ENCODE data around the gene GDPD5.

The GDPD5 gene

DNA sequence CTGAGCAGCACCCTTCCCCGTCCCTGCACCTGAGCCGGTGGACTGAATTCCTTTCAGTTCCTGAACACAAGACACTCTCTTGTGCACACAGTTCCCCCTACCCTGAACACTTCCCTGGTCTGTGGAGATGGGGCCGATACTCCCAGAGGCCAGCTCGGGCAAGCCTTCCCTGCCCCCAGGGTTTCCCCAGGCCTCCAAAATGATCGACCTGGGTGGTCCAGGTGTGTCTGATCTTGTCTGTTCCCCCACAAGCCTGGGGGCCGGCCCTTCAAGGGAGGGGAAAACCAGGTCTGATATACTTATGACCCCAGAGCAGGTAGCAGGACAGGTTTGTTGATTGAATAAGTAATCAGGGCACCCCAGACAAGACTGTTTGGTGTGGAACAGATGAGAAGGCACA lies 52.1 kb downstream of the GDPD5 start:
- DNase-seq, result no peak

DNA sequence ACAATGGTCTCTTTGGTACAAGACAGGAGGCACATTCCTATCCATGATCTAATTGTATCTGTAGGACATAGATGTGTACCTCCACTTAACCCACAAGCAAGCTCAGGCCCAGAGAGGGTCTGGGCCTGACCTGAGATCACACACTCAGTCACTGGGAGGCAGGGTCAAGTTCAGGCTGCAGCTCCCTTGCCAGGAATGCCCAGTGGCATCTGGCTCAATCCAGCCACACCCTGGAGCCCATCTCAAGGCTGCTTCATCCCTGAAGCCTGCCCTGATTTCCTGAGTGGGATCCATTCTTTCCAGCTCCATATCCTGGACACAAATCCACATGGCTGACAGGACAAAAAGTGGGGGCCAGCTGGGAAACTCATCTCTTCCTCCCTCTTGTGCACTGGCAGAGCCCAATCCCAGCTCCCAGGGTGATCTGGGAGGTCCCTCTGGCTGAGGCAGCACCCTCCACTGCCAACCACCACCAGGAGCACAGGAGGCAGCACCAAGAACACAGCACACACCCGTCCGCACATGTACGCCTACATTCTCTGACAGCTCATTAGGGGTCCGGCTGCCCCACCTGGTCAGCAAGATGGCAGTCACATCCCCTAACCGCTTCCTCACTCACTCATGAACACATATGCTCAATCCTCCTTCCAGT lies 53.5 kb downstream of the GDPD5 start:
- no peak for DNase-seq

DNA sequence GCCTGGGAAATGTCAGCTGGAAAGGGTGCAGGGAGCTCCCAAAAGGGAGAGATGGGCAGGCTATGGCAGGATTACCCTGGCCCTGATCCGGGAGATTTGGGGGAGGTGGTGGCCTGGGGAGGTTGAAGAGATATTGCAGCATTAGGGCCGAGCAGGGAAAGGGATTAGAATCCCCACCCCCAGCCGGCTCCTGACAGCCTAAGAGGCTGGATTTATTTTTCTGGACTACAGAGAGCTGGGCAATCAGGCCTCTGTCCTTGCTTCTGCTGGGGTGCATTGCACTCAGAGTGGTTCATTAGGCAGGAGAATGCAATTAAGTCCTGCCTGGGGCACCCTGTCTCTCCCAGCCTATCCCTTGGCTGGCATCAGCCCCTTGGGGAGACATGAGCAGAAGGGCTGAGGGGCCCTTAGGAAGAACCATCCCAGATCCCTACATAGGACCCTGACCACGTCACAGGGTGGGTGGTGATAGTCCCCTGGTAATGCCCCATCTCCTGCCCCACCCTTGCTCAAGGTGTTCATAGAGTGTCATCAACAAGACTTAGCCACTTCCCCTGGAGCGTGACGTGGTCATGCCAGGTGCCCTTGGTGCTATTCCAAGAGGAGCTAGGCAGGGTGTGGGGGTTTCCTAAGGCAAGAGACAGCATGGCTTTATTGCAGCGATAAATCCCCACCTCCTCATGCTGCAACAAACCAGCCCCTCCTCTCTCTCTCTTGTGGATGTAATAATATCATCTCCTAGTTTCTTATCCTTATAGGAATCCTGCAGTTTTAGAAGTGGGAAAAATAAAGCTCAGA lies 54.4 kb downstream of the GDPD5 start:
- DNase-seq, result no peak

DNA sequence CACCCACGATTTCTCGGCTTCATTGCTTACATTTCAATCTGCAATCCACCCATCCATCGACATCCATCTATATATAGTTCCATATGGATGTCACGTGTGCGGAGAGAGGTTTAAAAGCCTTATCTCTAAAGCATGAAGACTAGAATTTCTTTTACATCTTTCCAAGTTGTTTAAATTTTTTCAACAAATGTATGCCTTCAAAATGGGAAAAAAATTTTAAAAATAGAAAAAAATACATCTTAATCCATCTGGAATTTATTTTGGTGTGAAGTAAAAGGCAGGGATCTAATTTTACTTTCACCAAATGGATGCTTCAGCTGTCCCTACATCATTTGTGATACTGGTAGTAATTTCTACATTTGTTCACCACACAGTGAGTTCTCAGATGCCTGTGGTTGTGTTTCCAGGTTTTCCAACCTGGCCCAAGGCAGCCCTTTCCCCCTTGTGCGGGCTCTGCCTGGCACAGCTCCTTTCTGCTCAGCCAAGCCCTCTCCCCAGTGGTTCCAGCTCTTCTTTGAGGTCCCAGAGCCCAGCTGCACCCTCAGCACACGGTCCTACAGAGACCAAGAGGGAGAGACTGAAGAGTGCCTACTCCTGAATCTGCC lies 55.2 kb downstream of the GDPD5 start:
- DNase-seq, result no peak

DNA sequence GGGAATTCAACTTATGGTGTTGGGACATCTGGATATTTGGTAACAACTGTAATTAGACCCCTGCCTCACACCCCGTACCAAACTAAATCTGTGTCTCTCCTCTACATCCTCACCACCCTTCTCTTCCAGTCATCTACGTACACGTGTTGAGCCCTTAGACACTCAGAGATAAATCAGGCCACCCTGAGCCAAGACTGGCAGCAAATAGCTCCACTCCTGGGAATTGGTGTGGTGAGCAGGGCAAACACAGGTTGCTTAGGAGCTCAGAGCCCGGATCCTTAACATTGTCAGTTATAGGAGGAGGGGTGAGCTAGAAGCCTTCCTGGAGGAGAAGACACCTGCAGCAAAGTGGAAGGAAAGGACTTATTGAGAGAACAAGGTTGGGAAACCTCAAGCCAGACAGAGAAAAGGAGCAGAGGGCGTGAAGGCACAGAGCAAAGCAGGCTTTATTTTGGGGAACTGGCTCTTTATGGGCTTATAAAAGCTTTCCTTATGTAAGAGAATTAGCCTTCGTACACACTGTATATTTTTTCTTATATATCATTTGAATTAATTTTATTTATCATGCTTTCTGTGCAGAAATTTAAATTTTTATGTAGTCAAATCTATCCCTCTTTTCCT lies 55.8 kb downstream of the GDPD5 start:
- no peak for DNase-seq

DNA sequence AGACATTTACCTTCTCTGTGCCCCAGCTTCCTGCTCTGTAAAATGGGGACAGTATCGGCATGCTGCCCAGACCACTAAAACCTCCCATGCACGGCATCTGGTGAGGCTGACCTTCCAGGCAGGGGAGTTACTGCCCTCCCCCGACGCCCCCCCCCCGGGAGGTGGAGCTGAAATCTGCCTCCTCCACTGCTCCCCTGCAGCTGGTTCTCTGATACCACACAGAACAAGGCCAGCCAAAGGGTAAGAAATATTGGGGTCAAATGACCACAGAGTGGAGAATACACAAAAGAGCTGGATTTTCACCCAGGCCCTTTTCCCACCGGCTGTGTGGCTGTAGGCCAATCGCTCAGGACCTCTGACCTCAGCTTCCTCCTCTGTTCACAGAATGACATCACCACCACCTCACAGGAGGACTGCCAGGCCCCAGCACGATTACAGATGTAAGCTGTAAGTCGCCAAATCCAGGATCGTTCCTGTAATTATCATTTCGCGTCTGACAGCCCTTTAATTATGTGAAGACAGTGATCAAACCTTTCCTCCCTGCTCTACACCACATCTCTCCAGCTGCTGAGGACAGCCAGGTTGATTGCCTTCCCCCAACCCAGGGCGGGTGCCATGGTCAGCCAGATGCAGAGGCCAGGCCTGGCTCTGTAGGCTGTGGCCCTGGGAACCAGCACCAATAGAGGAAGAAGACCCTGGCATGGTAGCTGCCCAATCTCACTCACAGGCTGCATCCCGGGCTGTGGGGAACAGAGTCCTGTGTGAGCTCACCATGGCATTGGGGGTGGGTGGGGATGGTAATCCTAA lies 57.0 kb downstream of the GDPD5 start:
- no peak for DNase-seq

DNA sequence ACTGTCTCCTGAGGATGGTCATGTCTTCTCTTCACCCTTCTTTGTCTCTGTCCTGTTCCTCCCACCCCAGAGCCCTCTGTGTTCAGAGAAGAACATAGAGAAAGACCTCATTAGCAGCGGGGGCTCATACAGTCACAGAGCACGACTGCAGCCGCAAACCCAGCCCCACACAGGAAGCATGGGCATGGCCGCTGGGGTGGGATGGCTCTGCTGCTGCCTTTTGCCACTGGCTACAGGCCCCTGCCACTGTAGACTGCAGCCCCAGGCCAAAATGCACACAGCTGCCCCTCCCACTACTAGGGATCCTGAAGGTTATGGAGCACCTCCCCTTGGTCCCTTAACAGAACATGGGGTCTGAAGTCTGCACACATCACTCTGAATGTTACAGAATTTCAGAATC lies 57.9 kb downstream of the GDPD5 start:
- DNase-seq, result no peak

DNA sequence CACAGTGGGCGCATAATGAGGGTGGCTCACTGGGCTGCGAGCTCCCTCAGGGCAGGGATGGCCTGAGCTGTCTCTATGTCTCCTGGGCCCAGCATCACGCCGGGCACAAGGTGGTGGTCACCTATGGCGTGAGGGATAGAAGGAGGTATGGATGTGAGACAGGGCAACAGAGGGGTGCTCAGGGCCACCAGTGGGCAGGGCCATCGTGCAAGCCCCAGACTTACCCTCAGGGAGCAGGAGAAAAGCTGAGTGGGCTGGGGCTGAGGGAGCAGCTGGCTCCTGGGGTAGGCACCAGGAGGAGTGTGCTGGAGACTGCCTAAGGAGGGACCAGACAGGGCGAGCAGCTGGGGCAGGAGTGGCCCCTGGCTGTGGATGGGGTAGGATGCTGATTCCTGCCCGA lies 58.4 kb downstream of the GDPD5 start:
- no peak for DNase-seq

DNA sequence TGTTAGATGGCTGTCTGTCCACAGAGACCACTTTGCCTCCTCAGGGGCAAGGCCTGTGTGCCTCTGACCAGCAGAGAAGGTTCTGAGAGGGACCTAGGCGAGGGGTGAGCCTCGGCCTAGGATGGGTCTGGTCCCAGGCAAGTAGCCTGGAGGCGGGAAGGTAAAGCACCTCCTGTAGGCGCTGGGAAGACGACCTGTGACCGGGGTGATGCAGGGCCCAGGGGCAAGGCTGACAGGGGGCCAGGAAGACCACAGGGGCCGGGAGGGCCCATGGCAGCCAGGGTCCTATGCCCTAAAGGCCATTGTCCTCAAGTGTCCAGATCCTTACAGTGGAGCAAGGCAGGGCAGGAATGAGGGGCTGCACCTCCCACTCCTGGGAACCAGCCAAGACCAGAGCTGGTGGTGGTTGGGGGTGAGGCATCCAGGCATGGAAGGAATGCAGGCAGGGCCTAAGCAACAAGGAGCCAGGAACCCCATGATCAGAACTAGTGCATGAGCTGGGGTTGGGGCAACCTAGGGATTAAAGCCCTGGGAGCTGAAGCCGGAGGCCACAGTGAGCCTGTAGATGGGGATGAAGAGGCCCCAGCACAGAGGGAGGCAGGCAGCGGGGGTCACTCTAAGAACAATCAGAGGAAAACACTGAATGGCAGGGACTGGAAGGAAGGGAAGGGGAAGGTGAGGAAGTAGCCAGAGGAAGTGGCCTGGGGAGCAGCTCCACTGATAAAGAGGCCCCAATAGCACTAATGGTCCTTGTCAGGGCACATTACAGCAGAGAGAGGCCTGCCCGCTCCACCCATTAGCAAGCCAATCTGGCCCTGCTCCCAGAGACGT lies 59.8 kb downstream of the GDPD5 start:
- no peak for DNase-seq

DNA sequence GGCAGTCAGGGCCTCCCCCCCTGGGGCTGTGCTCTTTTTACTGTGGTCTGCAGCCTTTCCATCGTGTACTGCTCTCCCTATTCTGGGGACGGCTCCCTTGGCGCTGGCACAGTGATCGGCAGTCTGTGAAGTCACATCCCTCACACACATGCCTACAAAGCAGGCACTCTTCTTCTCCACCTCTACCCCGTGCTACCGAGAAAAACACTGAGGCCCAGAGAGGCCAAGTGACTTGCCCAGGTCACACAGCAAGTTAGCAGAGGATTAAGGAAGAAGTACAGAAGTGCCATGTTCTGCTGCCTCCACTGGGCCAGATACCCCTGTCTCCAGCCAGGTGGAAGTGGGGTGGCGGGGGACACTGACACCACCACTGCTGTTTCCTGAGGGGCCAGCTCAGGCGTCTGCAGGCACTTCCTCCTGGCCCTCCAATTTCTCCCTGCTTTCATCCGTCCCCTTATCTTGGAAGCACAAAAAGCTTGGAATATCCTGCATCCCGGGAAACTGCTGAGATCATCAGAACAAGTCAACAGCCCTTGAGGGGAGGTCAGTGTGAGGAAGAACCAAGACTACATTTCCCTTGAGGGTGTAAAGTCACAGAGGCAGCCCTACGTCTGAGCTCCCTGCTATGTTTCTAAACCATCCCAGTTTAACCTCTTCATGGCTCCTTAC lies 62.5 kb downstream of the GDPD5 start:
- DNase-seq, result no peak

DNA sequence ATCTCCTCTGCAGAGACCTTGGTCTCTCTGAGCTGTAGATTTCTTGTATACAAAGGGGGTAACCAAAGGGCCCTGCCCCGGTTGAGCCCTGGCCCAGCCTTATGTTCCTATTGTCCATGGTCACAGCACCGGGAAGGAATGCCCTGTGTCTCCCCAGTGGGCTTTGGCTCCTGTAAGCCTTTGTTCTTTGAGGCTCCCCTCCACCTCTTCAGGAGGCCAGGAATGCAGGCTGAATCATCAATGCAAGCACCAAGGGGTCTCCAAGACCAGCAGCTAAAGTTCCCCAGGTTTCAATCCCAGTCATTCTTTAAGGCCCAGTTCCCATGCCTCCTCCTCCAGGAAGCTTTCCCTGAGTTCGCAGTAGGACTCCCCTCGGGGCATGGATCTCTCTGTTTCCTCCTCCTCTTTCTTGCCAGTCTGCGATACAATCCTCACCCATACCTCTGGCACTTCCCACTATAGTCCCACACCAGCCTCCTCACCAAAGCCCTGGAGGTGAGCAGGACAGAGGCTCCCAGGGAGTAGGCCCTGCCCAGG lies 63.6 kb downstream of the GDPD5 start:
- DNase-seq, result no peak

DNA sequence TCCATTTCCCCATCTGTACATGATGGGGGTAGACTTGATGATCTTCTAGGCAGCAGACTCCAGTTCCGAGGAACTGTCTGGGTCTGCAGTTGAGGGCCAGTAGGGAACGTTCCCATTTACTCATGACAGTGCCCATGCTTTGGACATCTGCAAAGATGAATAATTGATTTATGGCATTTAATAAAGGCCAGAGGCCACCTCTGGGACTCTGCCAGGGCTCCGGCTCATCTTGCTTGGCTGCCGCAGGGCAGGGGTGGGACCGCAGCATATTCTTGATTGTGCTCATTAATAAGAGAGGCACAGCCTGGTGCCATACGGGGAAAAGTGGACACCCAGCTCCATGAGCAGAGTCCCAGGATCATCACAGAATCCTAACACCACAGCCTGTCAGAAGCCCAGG lies 64.6 kb downstream of the GDPD5 start:
- no peak for DNase-seq

DNA sequence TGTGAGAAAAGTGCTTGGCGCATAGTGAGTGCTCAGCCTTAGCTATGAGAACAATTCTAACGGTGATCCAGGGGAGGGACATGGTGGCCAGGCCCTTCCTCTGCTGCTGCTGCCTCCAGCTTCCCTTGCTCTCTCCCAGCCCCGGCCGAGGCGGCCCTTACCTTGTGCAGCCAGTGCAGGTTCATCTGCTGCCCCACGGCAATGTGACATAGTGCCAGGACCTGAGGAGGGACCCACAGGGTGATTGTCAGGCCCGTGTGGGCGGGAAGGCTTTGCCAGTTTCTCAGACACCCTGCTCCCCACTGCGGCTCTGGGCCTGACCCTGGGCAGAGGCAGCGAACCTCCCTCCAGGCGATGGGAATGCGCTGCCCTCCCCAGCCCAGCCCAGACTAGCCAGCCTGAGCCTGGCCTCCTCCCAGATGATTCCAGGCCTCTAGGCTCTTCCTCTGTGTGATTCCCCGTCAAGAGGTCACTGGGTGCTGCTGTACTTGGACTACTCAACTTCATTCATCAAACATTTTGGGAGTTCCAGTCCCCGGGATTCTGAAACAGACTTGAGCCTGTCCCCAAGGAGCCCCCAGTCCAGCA lies 69.1 kb downstream of the GDPD5 start:
- DNase-seq, result no peak

DNA sequence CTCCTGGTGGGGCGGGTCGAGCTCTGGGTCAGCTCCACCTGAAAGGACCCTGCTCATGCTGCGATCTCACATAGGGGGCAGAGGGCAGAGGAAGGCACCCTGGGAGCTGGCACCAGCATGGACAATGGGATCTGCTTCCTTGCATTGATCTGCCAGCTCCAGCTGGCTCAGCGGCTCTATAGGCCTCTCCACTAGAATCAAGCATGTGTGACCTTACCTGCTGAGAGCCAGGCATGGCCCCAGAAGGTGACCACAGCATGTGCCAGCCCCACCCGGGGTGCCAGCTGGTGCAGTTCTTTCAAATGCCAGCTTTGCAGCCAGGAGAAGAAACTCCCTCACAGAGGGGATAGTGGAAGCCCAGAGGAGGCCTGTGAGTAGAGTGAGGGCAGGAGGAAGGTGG lies 70.8 kb downstream of the GDPD5 start:
- no peak for DNase-seq

DNA sequence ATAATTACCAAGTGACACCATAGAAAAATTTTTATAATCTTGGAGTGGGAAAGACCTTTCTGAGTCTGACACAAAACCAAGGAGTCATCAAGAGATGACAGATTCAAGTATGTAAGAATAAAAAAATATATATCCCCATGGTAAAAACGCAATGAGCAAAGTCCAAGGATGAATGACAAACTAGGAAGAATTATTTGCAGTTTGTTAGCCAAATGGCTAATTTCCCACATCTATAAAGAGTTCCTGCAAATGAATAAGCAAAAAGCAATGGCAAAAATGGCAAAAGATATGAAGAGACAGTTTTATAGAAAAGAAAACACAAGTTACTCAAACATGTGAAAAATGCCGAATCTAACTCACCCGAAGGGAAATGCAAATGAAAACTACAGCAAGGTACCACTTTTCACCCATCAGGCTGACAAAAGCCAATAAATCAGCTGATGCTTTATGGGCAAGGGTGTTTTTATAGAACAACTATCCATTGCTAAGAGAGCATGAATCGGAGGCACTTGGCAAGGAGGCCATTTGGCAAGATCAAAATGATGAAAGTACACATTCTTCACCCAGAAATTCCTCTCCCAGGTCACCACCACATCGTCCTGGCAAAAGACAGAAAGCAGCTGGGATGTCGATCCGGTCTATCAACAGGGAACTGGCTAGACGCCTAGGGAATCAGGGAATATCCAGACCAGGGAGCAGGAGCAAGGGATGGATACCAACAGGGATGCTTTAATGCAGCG lies 71.7 kb downstream of the GDPD5 start:
- peak in 1 of 51 donors; percentile 10 for DNase-seq

DNA sequence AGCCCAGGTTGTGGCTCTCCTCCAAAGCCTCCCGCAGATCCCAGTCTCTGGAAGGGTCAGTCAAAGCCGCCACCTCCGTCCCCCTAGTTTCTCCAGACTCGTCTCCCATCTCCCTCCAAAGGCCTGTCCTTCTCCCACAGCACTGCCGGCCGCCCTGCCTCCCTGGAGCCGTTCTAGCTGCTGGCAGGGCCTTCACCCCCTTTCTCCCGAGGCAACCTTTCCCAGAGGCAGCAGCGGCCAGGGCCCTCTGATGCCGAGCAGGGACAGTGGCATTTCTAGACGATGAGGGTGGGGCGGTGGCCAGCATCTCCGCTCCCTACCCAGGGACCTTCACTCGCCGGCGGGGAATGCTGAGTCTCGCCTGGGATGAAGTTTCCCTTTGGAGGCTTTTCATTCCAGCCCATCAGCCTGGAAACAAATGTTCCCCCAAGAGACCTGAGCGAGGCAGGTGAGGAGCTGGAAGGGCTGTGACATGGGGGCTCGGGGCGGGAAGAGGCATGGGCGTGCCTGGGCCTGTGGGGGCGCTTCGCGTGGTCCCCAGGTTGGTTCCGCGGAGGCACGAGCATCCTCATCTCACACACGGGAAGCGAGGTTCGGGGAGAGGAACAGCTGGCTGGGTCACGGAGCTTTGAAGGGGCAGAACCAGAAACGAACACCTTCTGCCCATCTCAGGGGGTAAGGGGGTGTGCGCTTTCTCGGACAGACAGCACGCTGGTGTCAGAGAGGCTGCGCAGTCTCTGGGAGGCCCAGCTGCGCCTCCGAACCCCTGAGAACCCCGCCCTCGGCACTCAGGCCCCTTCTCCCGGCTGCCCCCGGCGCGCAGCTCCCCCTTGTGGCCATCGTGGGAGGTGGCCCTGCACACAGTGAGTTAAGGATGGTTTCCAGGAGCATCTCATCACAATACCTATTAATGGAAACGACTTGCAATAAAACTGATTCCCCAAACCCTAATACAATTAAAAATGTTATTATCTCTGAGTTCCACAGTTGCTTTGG lies 74.6 kb downstream of the GDPD5 start:
- no peak for DNase-seq

DNA sequence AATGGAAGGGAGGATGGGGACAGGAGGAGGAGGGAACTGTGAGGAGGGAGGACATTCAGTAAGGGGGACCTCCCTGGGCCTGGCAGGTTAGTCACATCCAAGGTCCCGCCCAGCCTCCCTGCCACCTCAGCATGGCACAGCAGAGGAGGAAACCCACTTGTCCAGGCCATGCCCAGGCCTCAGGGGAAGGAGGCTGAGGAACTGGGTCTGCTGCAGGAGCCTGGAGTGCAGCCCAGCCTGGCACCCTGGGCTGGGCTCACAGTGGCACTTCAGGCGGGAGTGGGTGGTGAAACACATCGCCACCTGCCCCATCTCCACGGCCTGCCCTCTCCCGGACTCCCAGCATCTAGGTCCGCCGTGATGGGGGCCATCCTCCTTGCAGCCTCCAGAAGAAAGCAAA lies 75.5 kb downstream of the GDPD5 start:
- DNase-seq, result no peak
